ENCODE data around the gene TNK2.

Gene TNK2

GRCh38 chr3:195885036-195885891, 23.1 kb downstream of the TNK2 start:
- H3K27me3 ChIP-seq (ENCODE audit: control insufficient read depth in 1 of 2, insufficient read depth in 2 of 2, low read length in 2 of 2), result no peaks in the 10 kb centered on the region
- H3K4me1 ChIP-seq (ENCODE audit: control insufficient read depth in 1 of 2, insufficient read depth in 2 of 2, low read length in 2 of 2), result peaks cover 6 to 11% of the 10 kb centered on the region in 2 donors
- no peak overlapping the region for H3K4me3 ChIP-seq (ENCODE audit: low read depth in 1 of 2, low read length in 2 of 2)
- no peaks in the 10 kb centered on the region for H3K9me3 ChIP-seq (ENCODE audit: control insufficient read depth in 1 of 2, low read length in 2 of 2)
- H3K27ac ChIP-seq (ENCODE audit: low read depth, low read length), result no peak overlapping the region
- H3K9ac ChIP-seq (ENCODE audit: low read depth in 1 of 2, low read length in 2 of 2), result no peak overlapping the region
- peaks cover 0 to 20% of the 10 kb centered on the region in 2 donors for H3K36me3 ChIP-seq (ENCODE audit: control insufficient read depth in 1 of 2, insufficient read depth in 2 of 2, low read length in 2 of 2)

GRCh38 chr3:195884691-195885035, 23.7 kb downstream of the TNK2 start:
- H3K4me3 ChIP-seq (ENCODE audit: low read depth in 1 of 2, low read length in 2 of 2), result no peak overlapping the region
- no peaks in the 10 kb centered on the region for H3K9me3 ChIP-seq (ENCODE audit: control insufficient read depth in 1 of 2, low read length in 2 of 2)
- H3K36me3 ChIP-seq (ENCODE audit: control insufficient read depth in 1 of 2, insufficient read depth in 2 of 2, low read length in 2 of 2), result peaks cover 0 to 22% of the 10 kb centered on the region in 2 donors
- no peak overlapping the region for H3K9ac ChIP-seq (ENCODE audit: low read depth in 1 of 2, low read length in 2 of 2)
- H3K27ac ChIP-seq (ENCODE audit: low read depth, low read length), result no peak overlapping the region
- H3K4me1 ChIP-seq (ENCODE audit: control insufficient read depth in 1 of 2, insufficient read depth in 2 of 2, low read length in 2 of 2), result peaks cover 6 to 11% of the 10 kb centered on the region in 2 donors
- H3K27me3 ChIP-seq (ENCODE audit: control insufficient read depth in 1 of 2, insufficient read depth in 2 of 2, low read length in 2 of 2), result no peaks in the 10 kb centered on the region

- no peak overlapping the region for H3K4me3 ChIP-seq (ENCODE audit: low read depth in 1 of 2, low read length in 2 of 2)
- no peak overlapping the region for H3K27ac ChIP-seq (ENCODE audit: low read depth, low read length)
- peaks cover 0 to 26% of the 10 kb centered on the region in 2 donors for H3K36me3 ChIP-seq (ENCODE audit: control insufficient read depth in 1 of 2, insufficient read depth in 2 of 2, low read length in 2 of 2)
- no peaks in the 10 kb centered on the region for H3K27me3 ChIP-seq (ENCODE audit: control insufficient read depth in 1 of 2, insufficient read depth in 2 of 2, low read length in 2 of 2)
- H3K9ac ChIP-seq (ENCODE audit: low read depth in 1 of 2, low read length in 2 of 2), result no peak overlapping the region
- H3K9me3 ChIP-seq (ENCODE audit: control insufficient read depth in 1 of 2, low read length in 2 of 2), result no peaks in the 10 kb centered on the region
- peaks cover 6 to 11% of the 10 kb centered on the region in 2 donors for H3K4me1 ChIP-seq (ENCODE audit: control insufficient read depth in 1 of 2, insufficient read depth in 2 of 2, low read length in 2 of 2)
Measured at GRCh38 chr3:195883801-195884200, 24.6 kb downstream of the TNK2 start.

GRCh38 chr3:195883160-195883559, 25.2 kb downstream of the TNK2 start:
- Histone ChIP-seq H3K9me3 (ENCODE audit: control insufficient read depth in 1 of 2, low read length in 2 of 2) (no peaks in the 10 kb centered on the region), H3K4me1 (ENCODE audit: control insufficient read depth in 1 of 2, insufficient read depth in 2 of 2, low read length in 2 of 2) (peaks cover 7 to 11% of the 10 kb centered on the region in 2 donors), H3K9ac (ENCODE audit: low read depth in 1 of 2, low read length in 2 of 2) (no peak overlapping the region), H3K27ac (ENCODE audit: low read depth, low read length) (no peak overlapping the region), H3K4me3 (ENCODE audit: low read depth in 1 of 2, low read length in 2 of 2) (no peak overlapping the region), H3K27me3 (ENCODE audit: control insufficient read depth in 1 of 2, insufficient read depth in 2 of 2, low read length in 2 of 2) (no peaks in the 10 kb centered on the region), H3K36me3 (ENCODE audit: control insufficient read depth in 1 of 2, insufficient read depth in 2 of 2, low read length in 2 of 2) (peaks cover 0 to 31% of the 10 kb centered on the region in 2 donors)

- Histone ChIP-seq H3K27ac (ENCODE audit: low read depth, low read length) (no peak overlapping the region), H3K27me3 (ENCODE audit: control insufficient read depth in 1 of 2, insufficient read depth in 2 of 2, low read length in 2 of 2) (no peaks in the 10 kb centered on the region), H3K9ac (ENCODE audit: low read depth in 1 of 2, low read length in 2 of 2) (no peak overlapping the region), H3K36me3 (ENCODE audit: control insufficient read depth in 1 of 2, insufficient read depth in 2 of 2, low read length in 2 of 2) (peaks cover 0 to 35% of the 10 kb centered on the region in 2 donors), H3K4me3 (ENCODE audit: low read depth in 1 of 2, low read length in 2 of 2) (no peak overlapping the region), H3K9me3 (ENCODE audit: control insufficient read depth in 1 of 2, low read length in 2 of 2) (no peaks in the 10 kb centered on the region), H3K4me1 (ENCODE audit: control insufficient read depth in 1 of 2, insufficient read depth in 2 of 2, low read length in 2 of 2) (peaks cover 18 to 22% of the 10 kb centered on the region in 2 donors)
Measured at GRCh38 chr3:195882002-195882441, 26.3 kb downstream of the TNK2 start.

GRCh38 chr3:195881276-195881988, 26.9 kb downstream of the TNK2 start:
- Histone ChIP-seq H3K4me1 (ENCODE audit: control insufficient read depth in 1 of 2, insufficient read depth in 2 of 2, low read length in 2 of 2) (peaks cover 21 to 27% of the 10 kb centered on the region in 2 donors), H3K27me3 (ENCODE audit: control insufficient read depth in 1 of 2, insufficient read depth in 2 of 2, low read length in 2 of 2) (no peaks in the 10 kb centered on the region), H3K9ac (ENCODE audit: low read depth in 1 of 2, low read length in 2 of 2) (no peak overlapping the region), H3K27ac (ENCODE audit: low read depth, low read length) (no peak overlapping the region), H3K9me3 (ENCODE audit: control insufficient read depth in 1 of 2, low read length in 2 of 2) (no peaks in the 10 kb centered on the region), H3K4me3 (ENCODE audit: low read depth in 1 of 2, low read length in 2 of 2) (no peak overlapping the region), H3K36me3 (ENCODE audit: control insufficient read depth in 1 of 2, insufficient read depth in 2 of 2, low read length in 2 of 2) (peaks cover 0 to 35% of the 10 kb centered on the region in 2 donors)

- Histone ChIP-seq H3K36me3 (ENCODE audit: control insufficient read depth in 1 of 2, insufficient read depth in 2 of 2, low read length in 2 of 2) (peaks cover 0 to 35% of the 10 kb centered on the region in 2 donors), H3K9ac (ENCODE audit: low read depth in 1 of 2, low read length in 2 of 2) (no peak overlapping the region), H3K27ac (ENCODE audit: low read depth, low read length) (no peak overlapping the region), H3K4me3 (ENCODE audit: low read depth in 1 of 2, low read length in 2 of 2) (no peak overlapping the region), H3K9me3 (ENCODE audit: control insufficient read depth in 1 of 2, low read length in 2 of 2) (no peaks in the 10 kb centered on the region), H3K4me1 (ENCODE audit: control insufficient read depth in 1 of 2, insufficient read depth in 2 of 2, low read length in 2 of 2) (peaks cover 25% of the 10 kb centered on the region in 2 donors), H3K27me3 (ENCODE audit: control insufficient read depth in 1 of 2, insufficient read depth in 2 of 2, low read length in 2 of 2) (no peaks in the 10 kb centered on the region)
Measured at GRCh38 chr3:195880037-195880431, 28.3 kb downstream of the TNK2 start.

GRCh38 chr3:195879416-195880036, 28.8 kb downstream of the TNK2 start:
- no peak overlapping the region for H3K4me3 ChIP-seq (ENCODE audit: low read depth in 1 of 2, low read length in 2 of 2)
- peaks cover 0 to 35% of the 10 kb centered on the region in 2 donors for H3K36me3 ChIP-seq (ENCODE audit: control insufficient read depth in 1 of 2, insufficient read depth in 2 of 2, low read length in 2 of 2)
- H3K27ac ChIP-seq (ENCODE audit: low read depth, low read length), result no peak overlapping the region
- H3K9me3 ChIP-seq (ENCODE audit: control insufficient read depth in 1 of 2, low read length in 2 of 2), result no peaks in the 10 kb centered on the region
- peaks cover 21 to 22% of the 10 kb centered on the region in 2 donors for H3K4me1 ChIP-seq (ENCODE audit: control insufficient read depth in 1 of 2, insufficient read depth in 2 of 2, low read length in 2 of 2)
- no peak overlapping the region for H3K9ac ChIP-seq (ENCODE audit: low read depth in 1 of 2, low read length in 2 of 2)
- H3K27me3 ChIP-seq (ENCODE audit: control insufficient read depth in 1 of 2, insufficient read depth in 2 of 2, low read length in 2 of 2), result no peaks in the 10 kb centered on the region

- H3K9ac ChIP-seq (ENCODE audit: low read depth in 1 of 2, low read length in 2 of 2), result no peak overlapping the region
- no peaks in the 10 kb centered on the region for H3K9me3 ChIP-seq (ENCODE audit: control insufficient read depth in 1 of 2, low read length in 2 of 2)
- peaks cover 21 to 22% of the 10 kb centered on the region in 2 donors for H3K4me1 ChIP-seq (ENCODE audit: control insufficient read depth in 1 of 2, insufficient read depth in 2 of 2, low read length in 2 of 2)
- peaks cover 0 to 32% of the 10 kb centered on the region in 2 donors for H3K36me3 ChIP-seq (ENCODE audit: control insufficient read depth in 1 of 2, insufficient read depth in 2 of 2, low read length in 2 of 2)
- no peak overlapping the region for H3K27ac ChIP-seq (ENCODE audit: low read depth, low read length)
- no peak overlapping the region for H3K4me3 ChIP-seq (ENCODE audit: low read depth in 1 of 2, low read length in 2 of 2)
- no peaks in the 10 kb centered on the region for H3K27me3 ChIP-seq (ENCODE audit: control insufficient read depth in 1 of 2, insufficient read depth in 2 of 2, low read length in 2 of 2)
Measured at GRCh38 chr3:195878424-195879274, 29.7 kb downstream of the TNK2 start.

All from duodenal mucosa (tissue), 2 donors.